HG03097 (cell line): Measurements from ENCODE around the gene SRSF10.
"Not testable (repeated sequence)": the region's sequence is repeated elsewhere in the genome, so short reads cannot be mapped to it uniquely, and the experiment has no call there.

Experiments
- ATAC-seq: cut with Tn5 transposase; IDR thresholded peaks from one replicate; pipeline ENCODE4 v1.9.1; 2021; ENCODE audit not compliant: unreplicated experiment, low FRiP score

Gene SRSF10

GRCh38 chr1:23959461-23960290, 20.5 kb downstream of the SRSF10 start, which contains the start of gene PNRC2:
Gene PNRC2 (plus strand): TSS chr1:23959828. CDS start chr1:23961458, 1,630 bp downstream.
- peak; percentile 69 for ATAC-seq

- ATAC-seq, result peak; percentile 56
Measured at GRCh38 chr1:23958810-23959460, 21.2 kb downstream of the SRSF10 start.

GRCh38 chr1:23958040-23958809, 21.9 kb downstream of the SRSF10 start:
- not testable (repeated sequence) for ATAC-seq

DNA sequence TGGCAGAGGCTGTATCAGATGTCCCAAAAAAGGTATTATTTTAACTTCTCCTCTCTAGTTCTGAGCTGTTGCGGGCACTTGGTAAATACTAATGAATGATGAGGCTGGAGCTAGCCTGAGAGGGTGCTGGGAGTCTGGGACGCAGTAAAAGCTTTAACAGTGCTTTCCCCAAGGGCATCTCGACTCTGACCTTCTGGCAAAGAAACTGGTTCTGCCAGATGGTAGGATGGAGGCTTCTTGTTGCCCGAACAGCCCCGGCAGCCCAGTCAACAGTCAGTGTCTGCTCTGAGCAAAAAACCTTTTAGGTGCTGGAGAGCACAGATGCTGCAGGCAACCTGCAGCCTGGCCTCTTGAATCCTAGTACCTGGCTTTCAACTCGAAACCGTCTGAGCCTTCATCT, 23.0 kb downstream of the SRSF10 start:
- ATAC-seq, result no peak

DNA sequence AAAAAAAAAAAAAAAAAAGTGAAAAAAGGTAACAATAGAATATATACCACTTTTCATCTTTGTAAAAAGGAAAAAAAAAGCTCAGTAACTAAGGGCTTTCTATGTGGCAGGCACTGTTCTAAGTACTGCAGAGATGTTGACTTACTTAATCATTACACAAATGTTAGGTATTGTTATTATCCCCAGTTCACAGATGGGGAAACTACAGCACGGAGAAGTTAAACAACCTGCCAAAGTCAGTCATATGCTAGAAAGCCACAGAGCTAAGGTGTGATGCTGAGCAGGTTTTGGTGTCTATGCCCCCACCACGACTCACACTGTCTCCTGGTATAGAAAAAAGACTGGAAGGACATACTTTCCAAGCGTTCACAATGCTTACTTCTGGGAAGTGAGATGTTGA, 27.1 kb downstream of the SRSF10 start:
- ATAC-seq, result no peak

- ATAC-seq, result no peak
Measured at GRCh38 chr1:23947366-23947765, 32.8 kb downstream of the SRSF10 start.

DNA sequence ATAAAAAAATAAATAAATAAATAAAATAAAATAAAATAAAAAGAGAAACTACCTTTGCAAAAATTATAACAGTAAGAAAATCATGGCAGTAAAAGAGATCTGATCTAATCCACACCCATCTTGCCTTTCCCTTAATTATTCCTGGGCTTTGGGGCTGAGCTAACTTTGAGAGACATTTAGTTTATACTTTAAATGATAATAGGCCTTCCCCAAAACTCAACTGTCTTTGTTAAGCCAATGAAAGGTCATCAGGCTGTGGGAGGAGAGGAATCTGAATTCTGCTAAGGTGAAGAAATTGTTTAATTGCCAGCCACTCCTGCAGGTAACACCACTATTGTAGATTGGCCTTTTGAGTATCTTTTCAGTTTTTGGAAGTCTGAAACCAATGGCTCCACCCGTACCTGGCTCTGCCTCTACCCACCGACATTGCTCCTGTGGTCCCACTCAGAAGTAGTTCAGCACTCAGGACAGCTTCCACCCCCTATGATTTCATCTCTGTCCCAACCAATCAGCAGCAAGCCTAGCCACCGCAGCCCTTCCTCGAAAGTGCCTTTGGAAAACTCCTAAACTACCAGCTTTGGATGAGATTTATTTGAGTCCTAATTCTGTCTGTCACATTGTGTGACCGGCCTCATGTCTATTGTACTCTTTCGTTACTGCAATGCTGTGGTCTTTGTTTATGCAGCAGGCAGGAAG, 43.5 kb downstream of the SRSF10 start:
- ATAC-seq, result no peak

DNA sequence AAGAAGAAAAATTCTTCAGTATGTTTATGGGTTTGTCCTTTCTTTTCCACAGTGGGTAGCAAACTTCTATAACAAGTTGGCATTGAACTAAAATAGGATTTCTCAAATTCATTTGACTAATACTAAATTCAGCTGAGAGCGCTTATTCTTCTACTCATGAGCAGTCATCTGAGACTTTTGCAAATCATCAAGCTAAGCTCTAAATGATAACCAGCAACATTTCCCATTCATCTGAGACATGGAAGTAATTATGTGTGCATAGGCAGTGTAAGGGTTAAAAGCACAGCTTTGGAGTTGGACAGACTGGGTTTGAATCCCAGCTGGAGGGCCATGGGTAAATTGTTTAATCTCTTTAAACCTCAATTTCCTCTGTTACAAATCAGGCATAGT, 48.6 kb downstream of the SRSF10 start:
- no peak for ATAC-seq

GRCh38 chr1:23930861-23931490, 49.2 kb downstream of the SRSF10 start:
- ATAC-seq, result no peak

GRCh38 chr1:23930270-23930669, 49.9 kb downstream of the SRSF10 start:
- no peak for ATAC-seq

DNA sequence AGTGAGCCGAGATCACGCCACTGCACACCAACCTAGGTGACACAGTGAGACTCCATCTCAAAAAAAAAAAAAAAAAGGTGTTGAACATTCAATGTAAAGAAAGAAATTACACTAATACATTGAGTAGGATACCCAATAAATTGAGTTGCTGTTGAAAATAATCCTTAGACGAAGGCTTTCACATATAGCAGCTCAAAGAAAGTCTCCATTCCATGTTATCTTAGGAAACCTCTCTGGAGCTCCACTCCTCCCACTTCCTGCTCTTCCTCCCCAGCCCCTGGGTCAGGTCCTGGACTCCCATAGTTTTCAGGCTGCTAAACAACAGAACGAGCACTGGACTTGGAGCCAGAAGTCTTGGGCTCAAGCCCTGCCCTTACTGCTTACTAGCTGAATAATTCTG, 51.3 kb downstream of the SRSF10 start:
- no peak for ATAC-seq

GRCh38 chr1:23927097-23927496, 53.0 kb downstream of the SRSF10 start:
- ATAC-seq, result no peak

GRCh38 chr1:23925279-23925678, 54.8 kb downstream of the SRSF10 start:
- no peak for ATAC-seq

GRCh38 chr1:23924601-23925000, 55.5 kb downstream of the SRSF10 start:
- ATAC-seq, result no peak

- ATAC-seq, result no peak
Measured at GRCh38 chr1:23923592-23924499, 56.3 kb downstream of the SRSF10 start.

GRCh38 chr1:23922321-23922943, 57.7 kb downstream of the SRSF10 start:
- ATAC-seq, result no peak

DNA sequence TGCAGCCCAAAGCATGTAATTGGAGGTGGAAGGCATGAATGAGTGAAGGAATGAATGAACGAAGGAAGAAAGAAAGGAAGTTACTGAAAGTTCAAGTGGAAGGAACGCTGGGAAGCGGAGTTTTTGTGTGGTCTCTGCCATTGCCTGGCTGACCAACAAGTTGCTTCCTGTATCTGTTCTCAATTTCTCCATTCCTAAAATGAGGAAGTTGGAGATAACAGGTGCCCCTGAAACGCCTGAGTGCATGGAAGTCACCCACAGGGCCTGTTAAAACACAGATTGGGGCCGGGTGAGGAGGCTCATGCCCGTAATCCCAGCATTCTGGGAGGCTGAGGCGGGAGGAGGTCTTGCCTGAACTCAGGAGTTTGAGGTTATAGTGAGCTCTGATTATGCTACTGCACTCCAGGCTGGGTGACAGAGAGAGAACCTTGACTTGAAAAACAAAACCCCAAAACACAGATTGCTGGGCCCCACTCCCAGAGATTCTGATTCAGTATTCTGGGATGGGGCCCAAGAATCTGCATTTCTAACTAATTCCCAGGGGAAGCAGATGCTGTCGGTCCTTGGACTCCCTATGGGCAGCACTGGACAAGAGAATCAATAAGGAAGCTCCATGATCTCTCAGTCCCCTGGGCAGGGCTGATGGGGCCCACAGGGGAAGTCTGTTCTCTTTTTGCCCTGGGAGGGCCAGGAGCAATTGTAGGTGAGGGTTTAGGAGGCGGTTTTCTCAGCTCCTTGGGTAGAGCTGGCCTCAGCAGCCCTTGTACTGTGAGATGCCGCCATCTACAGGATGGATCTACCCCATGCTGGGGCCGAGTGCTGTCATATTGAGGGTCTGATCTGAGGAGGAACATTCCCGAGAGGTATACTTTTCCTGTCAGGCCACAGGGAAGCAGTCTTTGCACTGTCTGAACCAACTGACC, 63.7 kb downstream of the SRSF10 start:
- peak; percentile 49 for ATAC-seq

DNA sequence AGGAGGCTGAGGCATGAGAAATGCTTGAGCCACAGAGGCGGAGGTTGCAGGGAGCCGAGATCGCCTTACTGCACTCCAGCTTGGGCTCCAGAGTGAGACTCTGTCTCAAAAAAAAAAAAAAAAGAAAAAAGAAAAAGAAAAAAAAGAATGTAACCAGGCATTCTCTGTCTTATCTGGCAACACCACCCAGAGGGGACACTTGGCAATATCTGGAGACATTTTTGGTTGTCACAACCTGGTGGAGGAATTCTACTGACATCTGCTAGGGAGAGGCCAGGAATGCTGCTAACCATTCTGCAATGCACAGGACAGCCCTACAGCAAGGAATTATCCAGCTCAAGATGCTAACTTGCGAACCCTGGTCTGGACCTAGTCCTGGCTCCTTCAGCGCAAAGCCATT, 64.7 kb downstream of the SRSF10 start:
- ATAC-seq, result no peak
